ENCODE measurements around the gene ATXN2. TPM values are rescaled to one million over a fixed set of nuclear protein-coding genes. Genes with fewer than 3 reads are reported as not detected.

The ATXN2 gene
- total and polyA plus RNA-seq, 10 donors: 7.7 to 77.8 (median 56.8) TPM

DNA sequence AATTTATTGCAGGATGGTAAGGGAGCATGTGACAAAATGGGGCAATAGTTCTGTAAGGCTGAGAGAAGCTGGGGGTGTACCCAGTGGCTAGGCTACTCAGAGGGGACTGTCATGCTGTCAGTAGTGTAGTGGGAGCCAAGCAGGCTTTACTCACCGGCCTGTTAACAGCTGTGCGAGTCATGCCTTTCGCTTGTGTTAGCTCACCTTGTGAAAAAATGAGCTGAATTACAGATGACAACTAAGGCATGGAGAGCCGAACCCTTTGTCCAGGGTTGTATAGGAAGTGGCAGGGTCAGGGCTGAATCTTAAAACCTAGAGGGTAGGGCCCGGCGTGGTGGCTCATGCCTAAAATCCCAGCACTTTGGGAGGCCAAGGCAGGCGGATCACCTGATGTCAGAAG, 155.5 kb downstream of the ATXN2 start:
- Histone ChIP-seq H3K27me3 (replicated peaks in 1 of 7) (no peaks in the 10 kb centered on the region), H3K36me3 (peaks cover under 1 to 73% (median 29%) of the 10 kb centered on the region in 6 donors), H3K9me3 (no peaks in the 10 kb centered on the region), H3K4me1 (peaks cover 86 to 100% (median 100%) of the 10 kb centered on the region in 6 donors), H3K27ac (peak overlapping the region; percentile 69 to 95 (median 84)), H3K4me3 (no peak overlapping the region)
- WGBS, 5 donors: 48 to 77% (median 68%) methylated on average over 7 of the region's 7 CpGs
- TF ChIP-seq POLR2A (IDR thresholded peaks at IDR 0.05) (no peak), POLR2AphosphoS5 (IDR thresholded peaks at IDR 0.05) (peak in 1 of 3 donors; percentile 3)
- no peak for DNase-seq
- intact Hi-C loops (cut with DNase I; ENCODE audit: low total_unique reads): no loop called here

DNA sequence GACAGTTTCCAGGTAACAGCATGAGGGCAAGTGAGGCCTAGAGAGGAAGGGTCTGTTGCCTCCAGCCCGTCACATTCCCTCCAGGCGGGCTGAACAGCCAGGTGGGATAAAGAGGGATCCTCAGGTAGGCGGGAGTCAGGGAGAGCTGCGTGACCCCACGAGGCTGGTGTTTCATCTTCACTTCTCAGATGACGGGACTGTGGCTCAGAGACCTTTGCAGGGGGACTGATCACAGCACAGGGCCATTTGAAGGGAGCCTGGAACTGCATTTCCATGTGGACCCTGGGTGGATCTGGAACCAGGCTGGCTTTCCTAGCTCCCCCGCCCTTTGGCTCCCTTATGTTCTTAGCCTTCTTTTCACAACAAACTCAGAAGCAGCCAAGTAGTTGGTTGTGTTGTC, 156.0 kb downstream of the ATXN2 start:
- H3K4me3 ChIP-seq: no peak overlapping the region
- H3K27me3 ChIP-seq (replicated peaks in 1 of 7): no peaks in the 10 kb centered on the region
- H3K27ac ChIP-seq: peak overlapping the region; percentile 69 to 95 (median 84)
- WGBS, 5 donors: 86 to 92% (median 87%) methylated on average over 5 to 7 of the region's 7 CpGs
- H3K36me3 ChIP-seq: peaks cover 0 to 68% (median 24%) of the 10 kb centered on the region in 6 donors
- H3K4me1 ChIP-seq: peaks cover 86 to 100% (median 100%) of the 10 kb centered on the region in 6 donors
- no peak for DNase-seq
- intact Hi-C loops (cut with DNase I; ENCODE audit: low total_unique reads): no loop called here
- TF ChIP-seq, protein P1, sequence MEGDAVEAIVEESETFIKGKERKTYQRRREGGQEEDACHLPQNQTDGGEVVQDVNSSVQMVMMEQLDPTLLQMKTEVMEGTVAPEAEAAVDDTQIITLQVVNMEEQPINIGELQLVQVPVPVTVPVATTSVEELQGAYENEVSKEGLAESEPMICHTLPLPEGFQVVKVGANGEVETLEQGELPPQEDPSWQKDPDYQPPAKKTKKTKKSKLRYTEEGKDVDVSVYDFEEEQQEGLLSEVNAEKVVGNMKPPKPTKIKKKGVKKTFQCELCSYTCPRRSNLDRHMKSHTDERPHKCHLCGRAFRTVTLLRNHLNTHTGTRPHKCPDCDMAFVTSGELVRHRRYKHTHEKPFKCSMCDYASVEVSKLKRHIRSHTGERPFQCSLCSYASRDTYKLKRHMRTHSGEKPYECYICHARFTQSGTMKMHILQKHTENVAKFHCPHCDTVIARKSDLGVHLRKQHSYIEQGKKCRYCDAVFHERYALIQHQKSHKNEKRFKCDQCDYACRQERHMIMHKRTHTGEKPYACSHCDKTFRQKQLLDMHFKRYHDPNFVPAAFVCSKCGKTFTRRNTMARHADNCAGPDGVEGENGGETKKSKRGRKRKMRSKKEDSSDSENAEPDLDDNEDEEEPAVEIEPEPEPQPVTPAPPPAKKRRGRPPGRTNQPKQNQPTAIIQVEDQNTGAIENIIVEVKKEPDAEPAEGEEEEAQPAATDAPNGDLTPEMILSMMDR (IDR thresholded peaks at IDR 0.05 in 8 of 11, conservative IDR thresholded peaks at IDR 0.05 in 3 of 11): no peak
- TF ChIP-seq POLR2A (IDR thresholded peaks at IDR 0.05) (no peak), POLR2AphosphoS5 (IDR thresholded peaks at IDR 0.05) (no peak)
- H3K9me3 ChIP-seq: no peaks in the 10 kb centered on the region

DNA sequence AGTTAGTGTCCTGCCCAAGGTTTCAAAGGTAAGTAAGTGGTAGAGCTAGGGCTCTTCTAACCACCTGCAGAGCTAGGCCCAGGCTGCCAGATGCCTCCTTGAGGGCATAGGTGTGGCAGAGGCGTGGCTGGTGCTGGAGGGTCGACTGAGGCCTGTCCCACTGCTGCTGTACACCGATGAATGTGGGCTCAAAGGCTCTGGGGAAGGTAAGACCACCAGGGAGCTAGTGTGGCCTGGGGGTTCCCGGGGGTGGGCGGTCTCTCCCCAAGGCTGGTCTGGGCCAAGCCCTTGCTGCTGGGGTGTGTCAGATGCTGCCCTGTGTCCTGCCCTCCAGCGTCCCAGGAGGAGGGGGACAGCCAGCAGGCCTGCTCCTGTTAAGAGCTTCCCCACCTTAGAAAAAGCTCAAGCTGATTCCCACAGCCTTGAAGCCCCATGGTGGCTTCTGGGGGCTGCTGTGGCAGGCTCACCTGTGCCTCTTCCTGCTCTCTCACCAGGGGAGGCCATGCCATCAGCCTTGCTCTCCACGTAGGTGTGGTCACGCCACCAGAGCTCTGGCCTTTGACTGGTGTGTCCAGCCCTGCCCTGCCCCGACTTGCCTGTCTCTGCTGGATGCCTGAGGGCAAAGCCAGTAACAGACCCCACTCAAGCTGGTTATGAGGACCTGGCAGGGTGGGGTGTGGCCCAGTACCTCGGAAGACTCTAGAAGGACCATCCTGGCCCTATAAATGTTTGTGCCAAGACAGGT, 156.6 kb downstream of the ATXN2 start:
- peak in 2 of 3 donors; percentile 6 to 49 for TF ChIP-seq POLR2AphosphoS5 (IDR thresholded peaks at IDR 0.05)
- TF ChIP-seq, protein P1 (IDR thresholded peaks at IDR 0.05 in 8 of 11, conservative IDR thresholded peaks at IDR 0.05 in 3 of 11): no peak
- WGBS, 5 donors: 70 to 84% (median 81%) methylated on average over 2 to 10 of the region's 10 CpGs
- H3K4me1 ChIP-seq: peaks cover 88 to 100% (median 100%) of the 10 kb centered on the region in 6 donors
- peak; percentile 74 for DNase-seq
- no peaks in the 10 kb centered on the region for H3K27me3 ChIP-seq (replicated peaks in 1 of 7)
- H3K27ac ChIP-seq: peak overlapping the region; percentile 69 to 95 (median 84)
- intact Hi-C loops (cut with DNase I; ENCODE audit: low total_unique reads): no loop called here
- H3K9me3 ChIP-seq: no peaks in the 10 kb centered on the region
- H3K4me3 ChIP-seq: no peak overlapping the region
- H3K36me3 ChIP-seq: peaks cover 0 to 62% (median 18%) of the 10 kb centered on the region in 6 donors

DNA sequence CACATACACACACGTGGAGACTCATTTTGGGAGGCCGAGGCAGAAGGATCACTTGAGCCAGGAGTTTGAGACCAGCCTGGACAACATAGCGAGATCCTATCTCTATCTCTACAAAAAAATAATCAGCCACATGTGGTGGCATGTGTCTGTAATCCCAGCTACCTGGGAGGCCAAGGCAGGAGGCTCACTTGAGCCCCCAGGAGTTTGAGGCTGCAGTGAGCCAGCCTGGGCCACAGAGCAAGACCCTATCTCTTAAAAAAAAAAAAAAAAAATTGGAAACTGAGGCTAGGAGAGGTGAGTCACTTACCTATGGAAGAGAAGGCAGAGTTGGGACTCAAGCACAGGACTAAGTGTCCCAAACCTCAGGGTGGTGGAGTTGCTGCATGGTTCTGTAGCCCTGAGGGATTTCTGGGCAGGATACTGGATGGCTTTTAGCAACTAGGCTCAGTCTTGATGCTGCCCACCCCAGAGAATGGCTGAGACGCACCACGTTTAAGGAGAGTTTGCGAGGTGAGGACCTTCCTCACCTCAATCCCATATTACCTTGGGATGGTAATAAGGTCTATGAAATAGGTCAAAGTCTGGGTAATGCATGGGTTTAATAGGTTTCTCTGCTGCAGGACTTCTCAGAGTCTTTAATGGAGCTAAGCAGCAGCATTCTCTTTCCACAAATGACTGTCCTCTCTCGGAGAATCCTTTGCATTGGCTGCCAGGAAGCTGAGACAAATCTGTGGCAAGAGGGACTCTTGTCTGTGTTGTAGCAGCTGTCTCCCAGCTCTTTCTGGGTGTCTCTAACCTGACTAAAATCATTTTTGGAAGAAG, 157.8 kb downstream of the ATXN2 start:
- Histone ChIP-seq H3K4me3 (no peak overlapping the region), H3K36me3 (peaks cover 0 to 51% (median 7%) of the 10 kb centered on the region in 6 donors), H3K9me3 (no peaks in the 10 kb centered on the region), H3K27ac (peak overlapping the region in 6 of 8 donors; percentile 91 to 95 (median 92)), H3K4me1 (peaks cover 93 to 100% (median 100%) of the 10 kb centered on the region in 6 donors), H3K27me3 (replicated peaks in 1 of 7) (no peaks in the 10 kb centered on the region)
- intact Hi-C loops (cut with DNase I; ENCODE audit: low total_unique reads): no loop called here
- peak; percentile 44 for DNase-seq
- 82 to 92% (median 85%) methylated on average over 6 to 7 of the region's 7 CpGs for WGBS, 5 donors
- no peak for TF ChIP-seq POLR2AphosphoS5 (IDR thresholded peaks at IDR 0.05)
- no peak for TF ChIP-seq POLR2A (IDR thresholded peaks at IDR 0.05)
- TF ChIP-seq, protein P1 (IDR thresholded peaks at IDR 0.05 in 8 of 11, conservative IDR thresholded peaks at IDR 0.05 in 3 of 11): no peak
